Subcutaneous adipose tissue (tissue), 4 donors: ENCODE data around the gene EGFR. TPM values are rescaled to one million over a fixed set of nuclear protein-coding genes. Genes with fewer than 3 reads are reported as not detected.

Source experiments
- CTCF ChIP-seq: fragments of 450-650 bp; IDR thresholded peaks from one replicate; pipeline ENCODE4 v1.5.1; 2016; ENCODE audit warnings: low read depth, mild to moderate bottlenecking, control low read depth, antibody characterized with exemption, moderate library complexity
- total RNA-seq, 4 donors: library from RNA; depleted of rRNA; stranded (reverse); fragments of >200 nt; gene quantifications; one replicate each; pipeline ENCODE4 v1.1.0, GENCODE V29; 2016

The EGFR gene
- total RNA-seq, 4 donors from 2014 or later: 84.0 to 132 (median 102) TPM

GRCh38 chr7:55140221-55140940 is 121.6 kb downstream of the EGFR start:
- no peak for TF ChIP-seq CTCF

- TF ChIP-seq CTCF: no peak
Measured at GRCh38 chr7:55140941-55141278, 122.1 kb downstream of the EGFR start.

GRCh38 chr7:55142919-55143600 is 124.2 kb downstream of the EGFR start:
- TF ChIP-seq CTCF: no peak

GRCh38 chr7:55144333-55145317 is 125.8 kb downstream of the EGFR start:
- no peak for TF ChIP-seq CTCF

- TF ChIP-seq CTCF: no peak
Measured at GRCh38 chr7:55145606-55146005, 126.8 kb downstream of the EGFR start.

GRCh38 chr7:55147101-55147500 is 128.3 kb downstream of the EGFR start:
- no peak for TF ChIP-seq CTCF

- TF ChIP-seq CTCF: no peak
Measured at GRCh38 chr7:55147736-55148135, 128.9 kb downstream of the EGFR start.
